Pulmonary artery endothelial cell (primary cell): ENCODE results near the gene PSMC5. TPM values are rescaled to one million over a fixed set of nuclear protein-coding genes. Genes with fewer than 3 reads are reported as not detected.
"Not testable (repeated sequence)": the region's sequence is repeated elsewhere in the genome, so short reads cannot be mapped to it uniquely, and the experiment has no call there.

Source experiments
- DNase-seq: peaks from one replicate; pipeline ENCODE4 v3.0.0-alpha.2; 2011; ENCODE audit warnings: low read depth, low spot score
- total RNA-seq: library from RNA; depleted of rRNA; stranded (reverse); fragments of >200 nt; gene quantifications from 2 replicates; pipeline ENCODE4 v1.2.3, GENCODE V29; 2014

The PSMC5 gene
- 134 and 137 TPM in 2 replicates for total RNA-seq

- peak; percentile 84 for DNase-seq
Measured at GRCh38 chr17:63827002-63827800, at the start of gene PSMC5, which contains the start of gene FTSJ3. Gene PSMC5, plus strand, starts transcription at chr17:63827431. Its CDS starts 60 bp downstream, at chr17:63827491. Gene FTSJ3, minus strand, starts transcription at chr17:63827663. Its CDS starts 761 bp downstream, at chr17:63826902.

- DNase-seq, result no peak
Measured at GRCh38 chr17:63780507-63780906, 46.7 kb upstream of the PSMC5 start.

DNA sequence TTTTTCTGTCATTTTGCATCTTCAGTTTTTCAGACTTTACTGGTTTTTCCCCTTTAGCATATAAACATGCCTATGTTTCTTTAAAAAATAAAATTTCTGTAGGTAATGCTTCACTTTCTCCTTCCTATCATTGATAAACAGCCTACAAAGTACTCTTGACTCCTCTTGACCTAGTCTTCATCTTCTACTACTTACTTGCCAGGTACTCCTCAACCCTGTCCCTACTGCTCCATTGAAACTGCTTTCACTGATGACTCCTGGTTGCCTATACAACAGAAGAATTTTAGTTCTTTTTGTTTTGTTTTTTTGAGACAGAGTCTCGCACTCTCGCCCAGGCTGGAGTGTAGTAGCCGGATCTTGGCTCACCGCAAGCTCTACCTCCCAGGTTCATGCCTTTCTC is 46.3 kb upstream of the PSMC5 start:
- no peak for DNase-seq

DNA sequence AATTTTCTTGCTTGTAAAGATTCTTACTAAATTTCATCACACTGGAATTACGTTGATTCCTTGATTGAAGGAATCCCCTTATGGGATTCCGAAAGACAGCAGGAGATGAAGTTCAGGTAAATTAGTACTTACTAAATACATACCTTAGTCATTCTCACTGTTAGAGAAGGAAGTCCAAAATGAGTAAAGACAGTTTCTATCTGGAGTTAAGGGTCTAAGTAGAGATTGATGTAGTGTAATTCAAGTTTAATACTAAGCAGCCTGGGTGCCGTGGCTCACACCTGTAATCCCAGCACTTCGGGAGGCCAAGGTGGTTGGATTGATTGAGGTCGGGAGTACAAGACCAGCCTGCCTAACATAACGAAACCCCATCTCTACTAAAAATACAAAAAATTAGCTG is 43.7 kb upstream of the PSMC5 start:
- DNase-seq, result no peak

DNA sequence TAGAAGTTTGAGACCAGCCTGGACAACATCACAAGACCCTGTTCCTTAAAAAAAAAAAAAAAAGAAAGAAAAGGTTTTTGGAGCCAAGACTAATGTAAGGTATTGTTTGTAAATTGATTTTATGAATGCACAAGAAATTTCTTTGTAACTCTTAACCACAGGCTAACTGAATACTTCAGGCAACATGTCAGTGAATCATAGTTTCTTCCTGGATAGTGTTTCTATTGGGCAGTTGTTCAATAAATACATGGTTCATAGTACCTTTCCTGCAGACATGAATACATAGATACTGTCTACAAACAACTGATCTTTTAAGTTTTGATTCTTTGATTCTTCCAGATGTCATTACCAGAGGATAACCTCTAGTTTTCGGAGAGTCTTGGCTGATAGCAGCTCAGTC is 41.7 kb upstream of the PSMC5 start:
- DNase-seq, result no peak

DNA sequence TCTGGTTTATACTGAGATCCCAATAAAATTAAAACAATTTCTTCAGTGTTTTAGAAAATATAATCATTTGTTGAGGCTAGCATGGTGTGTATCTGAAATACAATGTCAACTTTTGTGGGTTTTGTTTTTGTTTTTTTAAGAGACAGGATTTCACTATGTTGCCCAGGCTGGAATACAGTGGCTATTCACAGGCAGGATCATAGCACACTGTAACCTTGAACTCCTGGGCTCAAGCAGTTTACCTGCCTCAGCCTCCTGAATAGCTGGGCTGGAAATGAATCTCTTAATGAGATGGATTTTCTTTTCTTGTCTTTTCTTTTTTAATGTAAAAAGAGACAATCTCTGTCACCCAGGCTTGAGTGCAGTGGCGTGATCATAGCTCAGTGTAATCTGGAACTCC is 41.1 kb upstream of the PSMC5 start:
- DNase-seq, result no peak

DNA sequence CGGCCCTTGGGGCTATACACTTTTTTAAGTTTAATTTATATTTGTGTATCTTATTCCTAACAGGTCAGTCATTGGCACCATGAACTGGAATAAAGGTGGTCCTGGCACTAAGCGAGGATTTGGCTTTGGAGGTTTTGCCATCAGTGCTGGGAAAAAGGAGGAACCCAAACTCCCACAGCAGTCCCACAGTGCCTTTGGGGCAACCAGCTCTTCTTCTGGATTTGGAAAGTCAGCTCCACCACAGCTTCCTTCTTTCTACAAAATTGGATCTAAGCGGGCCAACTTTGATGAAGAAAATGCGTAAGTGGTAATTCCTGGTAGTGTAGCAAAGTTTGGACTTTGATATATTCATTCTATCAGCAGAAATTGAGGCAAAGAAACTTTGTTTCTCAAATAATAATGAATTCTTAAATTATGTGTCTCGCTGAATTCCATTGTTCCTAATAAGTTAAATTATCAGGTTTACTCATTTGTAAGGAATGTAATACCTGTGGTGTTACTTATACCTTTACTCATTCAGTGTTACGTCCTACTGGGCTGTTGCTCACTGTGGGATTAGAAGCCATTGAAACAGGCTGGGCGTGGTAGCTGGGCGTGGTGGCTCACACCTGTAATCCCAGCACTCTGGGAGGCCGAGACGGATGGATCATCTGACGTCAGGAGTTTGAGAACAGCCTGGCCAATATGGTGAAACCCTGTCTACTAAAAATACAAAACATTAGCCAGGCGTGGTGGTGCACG is 40.1 kb upstream of the PSMC5 start:
- DNase-seq, result no peak

DNA sequence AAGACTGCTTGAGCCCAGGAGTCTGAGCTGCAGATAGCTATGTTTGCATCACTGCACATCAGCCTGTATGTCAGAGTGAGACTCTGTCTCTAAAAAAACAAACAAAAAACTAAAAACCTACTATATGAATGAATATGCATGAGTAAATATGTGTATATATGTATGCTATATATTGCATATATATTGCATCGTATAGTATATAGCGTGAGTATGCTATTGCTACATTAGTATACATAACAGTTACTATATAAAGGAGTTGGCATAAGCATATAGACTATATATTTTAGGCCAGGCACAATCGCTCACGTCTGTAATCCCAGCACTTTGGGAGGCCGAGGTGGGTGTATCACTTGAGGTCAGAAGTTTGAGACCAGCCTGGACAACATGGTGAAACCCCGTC is 37.2 kb upstream of the PSMC5 start:
- no peak for DNase-seq

DNA sequence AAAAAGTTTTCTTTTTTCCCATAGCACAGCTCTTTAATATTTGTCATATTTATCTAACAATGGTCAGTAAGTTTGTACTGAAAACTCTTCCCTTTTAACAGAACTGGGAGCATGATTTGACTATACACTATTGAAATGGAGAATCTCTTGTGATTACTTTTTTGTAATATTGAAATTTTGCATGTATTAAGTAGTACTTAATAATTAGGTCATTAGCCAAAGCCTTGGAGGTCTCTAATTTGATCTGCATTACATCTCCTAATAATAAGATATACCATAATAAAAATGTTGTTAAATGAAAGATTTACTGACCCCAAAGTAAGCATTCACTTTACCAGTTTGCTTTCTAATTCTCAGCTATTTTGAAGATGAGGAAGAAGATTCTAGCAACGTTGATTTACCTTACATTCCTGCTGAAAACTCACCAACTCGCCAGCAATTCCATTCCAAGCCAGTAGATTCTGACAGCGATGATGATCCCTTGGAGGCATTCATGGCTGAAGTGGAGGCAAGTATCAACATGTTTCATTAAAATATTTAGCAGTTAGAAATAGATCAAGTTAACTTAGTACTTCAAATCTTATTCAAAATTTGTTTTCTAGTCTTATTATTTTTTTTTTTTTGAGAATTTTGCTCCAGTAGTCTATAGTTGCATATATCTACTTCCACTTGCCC is 35.0 kb upstream of the PSMC5 start:
- no peak for DNase-seq

DNA sequence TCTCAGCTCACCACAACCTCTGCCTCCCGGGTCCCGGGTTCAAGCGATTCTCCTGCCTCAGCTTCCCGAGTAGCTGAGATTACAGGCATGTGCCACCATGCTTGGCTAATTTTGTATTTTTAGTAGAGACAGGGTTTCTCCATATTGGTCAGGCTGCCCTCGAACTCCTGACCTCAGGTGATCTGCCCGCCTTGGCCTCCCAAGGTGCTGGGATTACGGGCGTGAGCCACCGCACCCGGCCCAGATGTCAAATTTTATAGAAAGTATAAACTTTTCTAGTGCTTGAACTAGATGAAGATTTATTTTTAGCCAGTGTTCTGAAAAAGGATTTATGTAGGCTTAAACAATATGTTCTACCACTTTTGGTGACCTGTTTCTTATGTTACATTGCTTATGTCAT is 30.9 kb upstream of the PSMC5 start:
- not testable (repeated sequence) for DNase-seq

GRCh38 chr17:63798572-63799106 is 28.6 kb upstream of the PSMC5 start:
- no peak for DNase-seq

DNA sequence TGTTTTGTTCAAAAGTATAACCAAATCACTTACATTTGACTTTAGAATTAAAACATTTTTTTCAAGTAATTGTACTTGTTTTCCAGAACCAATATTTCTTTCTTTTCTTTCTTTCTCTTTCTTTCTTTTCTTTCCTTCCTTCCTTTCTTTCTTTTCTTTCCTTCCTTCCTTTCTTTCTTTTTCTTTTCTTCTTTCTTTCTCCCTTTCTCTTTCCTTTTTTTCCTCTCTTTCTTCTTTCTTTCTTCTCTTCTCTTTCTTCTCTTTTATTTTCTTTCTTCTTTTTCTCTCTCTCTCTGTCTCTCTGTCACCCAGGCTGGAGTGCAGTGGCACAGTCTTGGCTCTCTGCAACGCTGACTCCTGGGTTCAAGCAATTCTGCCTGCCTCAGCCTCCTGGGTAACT is 26.4 kb upstream of the PSMC5 start:
- DNase-seq, result no peak

- DNase-seq, result no peak
Measured at GRCh38 chr17:63804328-63804727, 22.9 kb upstream of the PSMC5 start.

- DNase-seq, result no peak
Measured at GRCh38 chr17:63805591-63805990, 21.6 kb upstream of the PSMC5 start.

- no peak for DNase-seq
Measured at GRCh38 chr17:63809970-63810369, 17.3 kb upstream of the PSMC5 start.

- DNase-seq, result no peak
Measured at GRCh38 chr17:63816123-63816522, 11.1 kb upstream of the PSMC5 start.

DNA sequence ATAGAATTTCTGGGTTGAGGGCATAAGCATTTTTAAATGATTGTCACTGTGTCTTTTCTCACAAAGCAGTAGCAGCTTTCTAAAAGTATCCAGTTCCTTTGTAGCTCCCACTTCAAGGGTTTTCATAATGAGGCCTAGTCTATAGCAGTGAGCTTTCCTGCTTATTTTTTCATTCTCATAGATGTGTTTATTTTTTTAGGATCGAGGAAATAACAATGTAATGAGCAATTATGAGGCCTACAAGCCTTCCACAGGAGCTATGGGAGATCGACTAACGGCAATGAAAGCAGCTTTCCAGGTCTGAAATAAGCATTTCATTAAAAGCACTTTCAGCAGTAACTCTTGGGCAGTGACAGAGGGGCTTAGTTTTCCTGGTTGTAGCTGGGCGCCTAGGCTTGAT is 10.6 kb upstream of the PSMC5 start:
- DNase-seq, result no peak

- DNase-seq, result no peak
Measured at GRCh38 chr17:63817736-63818385, 9.4 kb upstream of the PSMC5 start.

GRCh38 chr17:63819131-63819530 is 8.1 kb upstream of the PSMC5 start:
- no peak for DNase-seq

- DNase-seq, result no peak
Measured at GRCh38 chr17:63819585-63820537, 7.4 kb upstream of the PSMC5 start.
